Measurements from ENCODE around the gene CATSPER3.

DNA sequence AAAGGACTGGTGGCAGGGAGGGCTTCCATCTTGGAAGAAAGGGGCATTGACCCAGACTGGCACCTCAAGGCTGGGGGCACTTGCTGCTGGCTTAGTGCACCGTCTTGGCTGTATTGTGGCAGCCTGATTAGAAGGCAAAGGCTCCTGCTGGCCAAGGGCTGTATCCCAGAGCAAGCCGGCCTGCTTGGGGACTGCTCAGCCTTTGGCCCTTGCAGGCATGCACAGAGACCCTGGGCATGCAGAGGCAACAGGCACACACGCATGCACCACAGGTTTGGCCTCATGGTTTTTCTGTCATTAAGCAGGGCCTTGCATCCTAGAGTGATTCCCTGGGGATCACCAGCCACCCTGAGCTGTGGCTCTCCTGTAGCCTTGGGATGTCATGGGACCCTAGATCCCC, 37.4 kb downstream of the CATSPER3 start:
- no peak for TF ChIP-seq EP300 (conservative IDR thresholded peaks at IDR 0.05; ENCODE audit: poor library complexity, severe bottlenecking)
- TF ChIP-seq, protein P1, sequence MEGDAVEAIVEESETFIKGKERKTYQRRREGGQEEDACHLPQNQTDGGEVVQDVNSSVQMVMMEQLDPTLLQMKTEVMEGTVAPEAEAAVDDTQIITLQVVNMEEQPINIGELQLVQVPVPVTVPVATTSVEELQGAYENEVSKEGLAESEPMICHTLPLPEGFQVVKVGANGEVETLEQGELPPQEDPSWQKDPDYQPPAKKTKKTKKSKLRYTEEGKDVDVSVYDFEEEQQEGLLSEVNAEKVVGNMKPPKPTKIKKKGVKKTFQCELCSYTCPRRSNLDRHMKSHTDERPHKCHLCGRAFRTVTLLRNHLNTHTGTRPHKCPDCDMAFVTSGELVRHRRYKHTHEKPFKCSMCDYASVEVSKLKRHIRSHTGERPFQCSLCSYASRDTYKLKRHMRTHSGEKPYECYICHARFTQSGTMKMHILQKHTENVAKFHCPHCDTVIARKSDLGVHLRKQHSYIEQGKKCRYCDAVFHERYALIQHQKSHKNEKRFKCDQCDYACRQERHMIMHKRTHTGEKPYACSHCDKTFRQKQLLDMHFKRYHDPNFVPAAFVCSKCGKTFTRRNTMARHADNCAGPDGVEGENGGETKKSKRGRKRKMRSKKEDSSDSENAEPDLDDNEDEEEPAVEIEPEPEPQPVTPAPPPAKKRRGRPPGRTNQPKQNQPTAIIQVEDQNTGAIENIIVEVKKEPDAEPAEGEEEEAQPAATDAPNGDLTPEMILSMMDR (IDR thresholded peaks at IDR 0.05; ENCODE audit: poor library complexity, severe bottlenecking), result no peak
- no peak for TF ChIP-seq REST (IDR thresholded peaks at IDR 0.05; ENCODE audit: borderline replicate concordance)
- no peak for TF ChIP-seq MXI1 (conservative IDR thresholded peaks at IDR 0.05; ENCODE audit: poor library complexity, severe bottlenecking)
- no peak for TF ChIP-seq POLR2AphosphoS5 (IDR thresholded peaks at IDR 0.05)
- TF ChIP-seq EZH2 (IDR thresholded peaks at IDR 0.05; ENCODE audit: borderline replicate concordance, insufficient read depth, low read length, poor library complexity, severe bottlenecking), result no peak
- no peak for TF ChIP-seq SMC3 (conservative IDR thresholded peaks at IDR 0.05; ENCODE audit: poor library complexity)
- no peak for TF ChIP-seq TAF1 (IDR thresholded peaks at IDR 0.05; ENCODE audit: low read depth)

All from neural cell (in vitro differentiated cells).